Adrenal gland (tissue), 12 donors: ENCODE results near the gene METTL26. TPM values are rescaled to one million over a fixed set of nuclear protein-coding genes. Genes with fewer than 3 reads are reported as not detected.

Experiments used
- DNase-seq, 7 donors: peaks; one replicate each; pipeline ENCODE4 v3.0.0-alpha.2; 2019 to 2020
- H3K27ac ChIP-seq, 5 donors: fragments of 200-600 bp; sonication (generic) in 4 of 5; 1 replicate in 3 of 5; 2 replicates in 2 of 5; pipeline versions ENCODE4 v1.5.1 to v1.8.0; 2016 to 2020; ENCODE audit warnings: mild to moderate bottlenecking in 1 of 5
- H3K27me3 ChIP-seq: fragments of 200-600 bp; 2 replicates; pipeline ENCODE4 v1.8.0; 2021
- H3K36me3 ChIP-seq, 2 donors: fragments of 200-600 bp; replicated peaks in 1 of 2; 1 replicate in 1 of 2; 2 replicates in 1 of 2; pipeline versions ENCODE4 v1.5.1 to v1.8.0; 2018 to 2022
- H3K4me1 ChIP-seq, 2 donors: fragments of 200-600 bp; replicated peaks in 1 of 2; 1 replicate in 1 of 2; 2 replicates in 1 of 2; pipeline versions ENCODE4 v1.5.1 to v1.8.0; 2018 to 2021
- H3K4me3 ChIP-seq, 4 donors: fragments of 200-600 bp; sonication (generic) in 3 of 4; one replicate each; pipeline ENCODE4 v1.5.1; 2016 to 2018
- H3K9me3 ChIP-seq, 3 donors: fragments of 200-600 bp; sonication (generic) in 1 of 3; replicated peaks in 1 of 3; 1 replicate in 2 of 3; 2 replicates in 1 of 3; pipeline versions ENCODE4 v1.5.1 to v1.8.0; 2016 to 2021
- CTCF ChIP-seq, 6 experiments: fragments of 450-650 bp in 4 of 6; fragments of 200-600 bp in 2 of 6; sonication (generic) in 1 of 6; IDR thresholded peaks; 1 replicate in 5 of 6; 2 replicates in 1 of 6; pipeline versions ENCODE4 v1.5.1 to v1.8.0; 2016 to 2021; ENCODE audit warnings: antibody characterized with exemption in 6 of 6, mild to moderate bottlenecking in 2 of 6, moderate library complexity in 1 of 6
- POLR2A ChIP-seq, 2 donors: fragments of 450-650 bp; IDR thresholded peaks; one replicate each; pipeline ENCODE4 v1.6.1; 2017; ENCODE audit warnings: antibody characterized with exemption in 2 of 2, mild to moderate bottlenecking in 2 of 2, moderate library complexity in 1 of 2
- WGBS, 4 donors: extraction: QIAGEN DNeasy Blood & Tissue Kit in 2 of 4; methylation state at CpG; one replicate each; pipeline versions ENCODE4 v1.1.5 to v1.1.7; 2013 to 2017; 5-methylcytosine and 5-hydroxymethylcytosine counted together
- intact Hi-C, 2 donors: fragments of 100-400 bp; cut with DNase I; formaldehyde crosslinking; loops; one replicate each; pipeline versions ENCODE4 v1.14.1 to v1.15.0; 2022 to 2023
- polyA plus RNA-seq, 3 donors: library from polyadenylated mRNA; stranded (reverse); fragments of 200-250 nt in 2 of 3; fragments of 350-450 nt in 1 of 3; fragmentation: Illumina TruSeq in 1 of 3; extraction: RNeasy Lipid Tissue Mini Kit (QIAGEN cat#74804) in 1 of 3; gene quantifications; one replicate each; pipeline ENCODE4 v1.2.3, GENCODE V29; 2013 to 2014
- total RNA-seq, 9 donors: library from RNA; depleted of rRNA in 4 of 9; stranded (reverse); fragments of >200 nt in 4 of 9; fragments of 120-200 nt in 1 of 9; fragmentation: NEBNext Ultra II Directional in 1 of 9; extraction: Animal tissue kit (Norgen Biotek cat#: 25700) in 1 of 9; gene quantifications; one replicate each; pipeline versions ENCODE4 v1.1.0 to v1.2.4, GENCODE V29; 2013 to 2023
- donor health status: healthy with polysubstance abuse.
- donor health status: Bipolar disorder and iron deficiency.
- donor health status: DM: yes; HTN: yes; CAD: no.
- donor health status: DM: no; HTN: no; CAD: no.
- donor health status: DM: no; HTN: no; CAD: no.
- donor health status: DM: yes; HTN: yes; CAD: no.

METTL26 gene
- total and polyA plus RNA-seq, 12 donors: 40.4 to 403 (median 130) TPM

DNA sequence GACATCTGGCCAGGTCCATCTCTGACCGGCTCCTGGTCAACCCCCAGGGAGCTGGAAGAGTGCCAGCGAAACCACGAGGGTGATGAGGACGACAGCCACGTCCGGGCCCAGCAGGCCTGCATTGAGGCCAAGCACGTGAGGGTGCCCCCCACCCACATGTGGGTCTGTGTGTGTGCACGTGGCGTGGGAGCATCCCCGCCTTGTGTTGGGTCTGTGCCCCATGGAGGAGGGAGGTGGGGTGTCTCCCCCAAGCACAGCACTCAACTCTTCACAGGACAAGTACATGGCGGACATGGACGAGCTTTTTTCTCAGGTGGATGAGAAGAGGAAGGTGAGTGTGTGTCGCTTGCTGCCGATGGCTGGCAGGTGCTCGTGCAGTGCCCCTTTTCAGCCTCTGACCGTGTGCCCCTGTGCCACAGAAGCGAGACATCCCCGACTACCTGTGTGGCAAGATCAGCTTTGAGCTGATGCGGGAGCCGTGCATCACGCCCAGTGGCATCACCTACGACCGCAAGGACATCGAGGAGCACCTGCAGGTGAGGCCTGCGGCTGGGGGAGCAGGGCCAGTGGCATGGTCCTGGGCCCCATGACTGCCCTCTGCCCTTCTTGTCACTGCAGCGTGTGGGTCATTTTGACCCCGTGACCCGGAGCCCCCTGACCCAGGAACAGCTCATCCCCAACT, 45.8 kb upstream of the METTL26 start:
- Histone ChIP-seq H3K4me3 (peak overlapping the region in 1 of 4 donors; percentile 99), H3K4me1 (peaks cover 27 to 41% of the 10 kb centered on the region in 2 donors), H3K36me3 (peaks cover 0 to 26% of the 10 kb centered on the region in 2 donors), H3K9me3 (no peaks in the 10 kb centered on the region), H3K27ac (peak overlapping the region in 1 of 5 donors; percentile 94), H3K27me3 (no peaks in the 10 kb centered on the region)
- 69 to 73% (median 71%) methylated on average over 15 to 28 of the region's 28 CpGs for whole genome bisulfite sequencing, 4 donors
- intact Hi-C loops: no loop called here
- DNase-seq: peak in 2 of 7 donors; percentile 59 to 74
- TF ChIP-seq CTCF (IDR thresholded peaks at IDR 0.05) (no peak), POLR2A (IDR thresholded peaks at IDR 0.05) (no peak)

GRCh38 chr16:680967-681745, 45.1 kb upstream of the METTL26 start:
- peaks cover 0 to 19% of the 10 kb centered on the region in 2 donors for H3K36me3 ChIP-seq

DNA sequence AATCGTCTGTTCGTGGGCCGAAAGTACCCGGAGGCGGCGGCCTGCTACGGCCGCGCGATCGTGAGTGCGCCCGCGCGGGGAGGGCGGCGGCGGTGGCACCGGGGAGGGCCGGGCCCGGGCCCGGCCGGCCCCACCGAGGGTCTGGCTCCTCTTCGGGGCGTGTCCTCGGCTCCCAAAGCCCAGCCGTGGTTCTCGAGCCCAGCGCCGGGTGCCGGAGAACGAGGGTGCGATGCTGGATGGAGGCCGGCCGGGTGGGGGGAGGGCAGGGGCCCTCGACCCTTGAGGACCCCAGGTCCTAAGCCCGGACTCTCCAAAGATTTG, 44.5 kb upstream of the METTL26 start:
- intact Hi-C loops: no loop called here
- DNase-seq: no peak
- H3K4me1 ChIP-seq: peaks cover 27 to 41% of the 10 kb centered on the region in 2 donors
- H3K27me3 ChIP-seq: no peaks in the 10 kb centered on the region
- WGBS, 4 donors: 0 to 1% (median 0%) methylated on average over 3 to 38 of the region's 38 CpGs
- TF ChIP-seq POLR2A (IDR thresholded peaks at IDR 0.05): no peak
- TF ChIP-seq CTCF (IDR thresholded peaks at IDR 0.05): no peak
- peak overlapping the region; percentile 27 to 99 (median 46) for H3K4me3 ChIP-seq
- H3K9me3 ChIP-seq: no peaks in the 10 kb centered on the region
- peak overlapping the region; percentile 71 to 94 (median 86) for H3K27ac ChIP-seq
- peaks cover 0 to 19% of the 10 kb centered on the region in 2 donors for H3K36me3 ChIP-seq

More at GRCh38 chr16:680967-681745, 45.1 kb upstream of the METTL26 start:
- WGBS, 4 donors: 37 to 62% (median 41%) methylated on average over 21 to 44 of the region's 44 CpGs
- H3K9me3 ChIP-seq: no peaks in the 10 kb centered on the region
- H3K4me3 ChIP-seq: peak overlapping the region; percentile 27 to 99 (median 46)
- H3K4me1 ChIP-seq: peaks cover 27 to 41% of the 10 kb centered on the region in 2 donors
- DNase-seq: peak; percentile 78 to 89 (median 87)
- TF ChIP-seq CTCF (IDR thresholded peaks at IDR 0.05) (peak in 1 of 6 experiments; percentile 5), POLR2A (IDR thresholded peaks at IDR 0.05) (peak in 1 of 2 donors; percentile 34)
- intact Hi-C loops: no loop called here
- H3K27me3 ChIP-seq: no peaks in the 10 kb centered on the region
- peak overlapping the region; percentile 71 to 94 (median 86) for H3K27ac ChIP-seq
